ENCODE results near the gene OTUB1. TPM values are rescaled to one million over a fixed set of nuclear protein-coding genes. Genes with fewer than 3 reads are reported as not detected.

Gene OTUB1
- total and polyA plus RNA-seq, 7 experiments from 2014 or later: 59.4 to 125 (median 75.0) TPM

DNA sequence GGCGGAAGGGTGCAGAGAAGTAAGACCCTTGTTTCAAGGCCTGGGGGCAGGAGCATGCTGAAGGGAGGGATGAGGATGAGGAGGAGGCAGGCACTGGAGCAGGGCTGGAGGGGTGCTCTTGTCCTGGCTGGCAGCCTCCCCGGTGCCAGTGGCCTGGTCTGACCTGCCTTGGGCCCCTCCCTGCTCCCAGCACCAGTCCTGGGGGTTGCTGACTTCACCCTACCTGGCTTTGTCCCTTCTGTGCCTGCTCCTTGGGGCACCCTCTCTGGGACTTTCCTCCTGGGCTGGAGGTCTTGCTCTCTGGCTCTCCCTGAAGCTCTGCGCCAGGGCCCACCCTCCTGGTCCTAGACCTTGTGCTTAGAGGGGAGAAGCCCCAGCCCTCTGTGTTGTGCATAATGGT lies 44.8 kb downstream of the OTUB1 start:
- DNase-seq (no peak), ATAC-seq (no peak)
- Mint-ChIP-seq H3K9me3 (peaks cover 0 to 1% (median 0%) of the 10 kb centered on the region in 11 donors), H3K4me1 (peaks cover 3 to 13% (median 11%) of the 10 kb centered on the region in 7 donors), H3K27ac (no peak overlapping the region), H3K4me3 (no peak overlapping the region), H3K36me3 (peaks cover 0 to 3% (median 0%) of the 10 kb centered on the region in 5 donors), H3K27me3 (peaks cover 24 to 38% (median 27%) of the 10 kb centered on the region in 5 donors)
- no peak overlapping the region for H3K4me3 ChIP-seq (ENCODE audit: low read length)
- no peaks in the 10 kb centered on the region for H3K9me3 ChIP-seq (ENCODE audit: control insufficient read depth in 2 of 3, low read length in 3 of 3)
- no peak overlapping the region for H3K27ac ChIP-seq (ENCODE audit: low read depth, low read length)
- no peaks in the 10 kb centered on the region for H3K36me3 ChIP-seq (ENCODE audit: control insufficient read depth in 2 of 3, insufficient read depth in 3 of 3, low read length in 3 of 3)
- ChIA-PET CTCF (interaction anchor here (0.6 to 0.7 kb wide), 2 partner anchors 92 to 1923 kb away, joined by 5 to 6 read pairs; no protein-coding TSS in a partner anchor), POLR2A (no interaction called here)
- intact Hi-C loops (cut with micrococcal nuclease): no loop called here
- H3K27me3 ChIP-seq (ENCODE audit: control insufficient read depth in 2 of 2, insufficient read depth in 2 of 2, low read length in 2 of 2): no peaks in the 10 kb centered on the region
- H3K4me1 ChIP-seq (ENCODE audit: control insufficient read depth in 2 of 2, insufficient read depth in 2 of 2, low read length in 2 of 2): no peaks in the 10 kb centered on the region

DNA sequence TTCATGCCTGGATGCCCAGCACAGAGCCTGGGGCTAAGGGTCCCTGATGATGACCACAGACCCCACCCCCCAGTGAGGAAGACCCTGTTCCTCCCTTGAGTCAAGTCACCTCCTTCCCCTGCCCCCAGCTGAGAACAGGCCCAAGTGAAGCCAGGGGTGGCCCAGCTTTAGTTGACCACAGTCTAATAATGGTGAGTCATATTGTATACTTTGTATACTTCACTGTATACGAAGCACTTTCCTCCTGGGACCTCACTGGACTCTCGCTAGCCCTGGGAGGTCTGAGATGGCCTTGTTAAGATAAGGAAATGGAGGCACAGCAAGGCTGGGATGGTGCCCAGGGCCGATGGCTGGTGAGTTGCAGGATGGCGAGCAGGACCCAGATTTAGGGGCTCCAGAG lies 45.8 kb downstream of the OTUB1 start:
- H3K4me3 Mint-ChIP-seq: no peak overlapping the region
- H3K27me3 Mint-ChIP-seq: peaks cover 24 to 31% (median 25%) of the 10 kb centered on the region in 5 donors
- ChIA-PET POLR2A (no interaction called here), CTCF (interaction anchor here (0.6 kb wide), 1 partner anchor 131 kb away, joined by 4 read pairs; no protein-coding TSS in a partner anchor)
- H3K9me3 Mint-ChIP-seq: peaks cover 0 to 1% (median 0%) of the 10 kb centered on the region in 11 donors
- H3K27ac Mint-ChIP-seq: no peak overlapping the region
- Histone ChIP-seq H3K4me3 (ENCODE audit: low read length) (no peak overlapping the region), H3K4me1 (ENCODE audit: control insufficient read depth in 2 of 2, insufficient read depth in 2 of 2, low read length in 2 of 2) (no peaks in the 10 kb centered on the region), H3K27me3 (ENCODE audit: control insufficient read depth in 2 of 2, insufficient read depth in 2 of 2, low read length in 2 of 2) (no peaks in the 10 kb centered on the region), H3K9me3 (ENCODE audit: control insufficient read depth in 2 of 3, low read length in 3 of 3) (no peaks in the 10 kb centered on the region), H3K27ac (ENCODE audit: low read depth, low read length) (no peak overlapping the region), H3K36me3 (ENCODE audit: control insufficient read depth in 2 of 3, insufficient read depth in 3 of 3, low read length in 3 of 3) (no peaks in the 10 kb centered on the region)
- H3K36me3 Mint-ChIP-seq: peaks cover 0 to 3% (median 0%) of the 10 kb centered on the region in 5 donors
- H3K4me1 Mint-ChIP-seq: peaks cover 3 to 13% (median 11%) of the 10 kb centered on the region in 7 donors
- intact Hi-C loops (cut with micrococcal nuclease): no loop called here
- ATAC-seq: no peak
- DNase-seq: no peak

- Mint-ChIP-seq H3K27ac (no peak overlapping the region), H3K9me3 (peaks cover 0 to 1% (median 0%) of the 10 kb centered on the region in 11 donors), H3K4me1 (peaks cover 3 to 13% (median 11%) of the 10 kb centered on the region in 7 donors), H3K36me3 (peaks cover 0 to 3% (median 0%) of the 10 kb centered on the region in 5 donors), H3K27me3 (peaks cover 23 to 40% (median 35%) of the 10 kb centered on the region in 5 donors), H3K4me3 (peak overlapping the region in 5 of 10 donors; percentile 29 to 85 (median 39))
- no peaks in the 10 kb centered on the region for H3K9me3 ChIP-seq (ENCODE audit: control insufficient read depth in 2 of 3, low read length in 3 of 3)
- intact Hi-C loops (cut with micrococcal nuclease): no loop called here
- no peaks in the 10 kb centered on the region for H3K27me3 ChIP-seq (ENCODE audit: control insufficient read depth in 2 of 2, insufficient read depth in 2 of 2, low read length in 2 of 2)
- no peaks in the 10 kb centered on the region for H3K4me1 ChIP-seq (ENCODE audit: control insufficient read depth in 2 of 2, insufficient read depth in 2 of 2, low read length in 2 of 2)
- no peak overlapping the region for H3K27ac ChIP-seq (ENCODE audit: low read depth, low read length)
- DNase-seq (no peak), ATAC-seq (no peak)
- no peak overlapping the region for H3K4me3 ChIP-seq (ENCODE audit: low read length)
- no peaks in the 10 kb centered on the region for H3K36me3 ChIP-seq (ENCODE audit: control insufficient read depth in 2 of 3, insufficient read depth in 3 of 3, low read length in 3 of 3)
- ChIA-PET CTCF (interaction anchor here (1.3 kb wide), 1 partner anchor 9 kb away, joined by 3 read pairs; no protein-coding TSS in a partner anchor), POLR2A (no interaction called here)
These were observed 48.2 kb downstream of the OTUB1 start for GRCh38 chr11:64034411-64034811.

- Mint-ChIP-seq H3K4me3 (peak overlapping the region; percentile 33 to 85 (median 66)), H3K4me1 (peaks cover 3 to 13% (median 9%) of the 10 kb centered on the region in 7 donors), H3K9me3 (peaks cover 0 to 1% (median 0%) of the 10 kb centered on the region in 11 donors), H3K27me3 (peaks cover 22 to 40% (median 35%) of the 10 kb centered on the region in 5 donors), H3K27ac (peak overlapping the region in 1 of 9 donors; percentile 23), H3K36me3 (peaks cover 0 to 6% (median 0%) of the 10 kb centered on the region in 5 donors)
- no peaks in the 10 kb centered on the region for H3K4me1 ChIP-seq (ENCODE audit: control insufficient read depth in 2 of 2, insufficient read depth in 2 of 2, low read length in 2 of 2)
- H3K9me3 ChIP-seq (ENCODE audit: control insufficient read depth in 2 of 3, low read length in 3 of 3): no peaks in the 10 kb centered on the region
- ChIA-PET CTCF (no interaction called here), POLR2A (no interaction called here)
- H3K4me3 ChIP-seq (ENCODE audit: low read length): no peak overlapping the region
- intact Hi-C loops (cut with micrococcal nuclease): no loop called here
- no peaks in the 10 kb centered on the region for H3K27me3 ChIP-seq (ENCODE audit: control insufficient read depth in 2 of 2, insufficient read depth in 2 of 2, low read length in 2 of 2)
- no peak overlapping the region for H3K27ac ChIP-seq (ENCODE audit: low read depth, low read length)
- DNase-seq (no peak), ATAC-seq (no peak)
- H3K36me3 ChIP-seq (ENCODE audit: control insufficient read depth in 2 of 3, insufficient read depth in 3 of 3, low read length in 3 of 3): no peaks in the 10 kb centered on the region
These were observed 48.9 kb downstream of the OTUB1 start for GRCh38 chr11:64035081-64035524.

GRCh38 chr11:64035576-64035975 lies 49.3 kb downstream of the OTUB1 start, which contains the start of gene FLRT1:
Gene FLRT1, plus strand, starts transcription at chr11:64035931. Its CDS starts 80,337 bp downstream, at chr11:64116268.
- Histone ChIP-seq H3K4me1 (ENCODE audit: control insufficient read depth in 2 of 2, insufficient read depth in 2 of 2, low read length in 2 of 2) (no peaks in the 10 kb centered on the region), H3K4me3 (ENCODE audit: low read length) (no peak within 1 kb of the TSS), H3K9me3 (ENCODE audit: control insufficient read depth in 2 of 3, low read length in 3 of 3) (no peaks in the 10 kb centered on the region), H3K27me3 (ENCODE audit: control insufficient read depth in 2 of 2, insufficient read depth in 2 of 2, low read length in 2 of 2) (no peaks in the 10 kb centered on the region), H3K27ac (ENCODE audit: low read depth, low read length) (no peak within 1 kb of the TSS), H3K36me3 (ENCODE audit: control insufficient read depth in 2 of 3, insufficient read depth in 3 of 3, low read length in 3 of 3) (no peaks in the 10 kb centered on the region)
- DNase-seq (no peak), ATAC-seq (no peak)
- CTCF ChIA-PET: no interaction called here
- peaks cover 0 to 1% (median 0%) of the 10 kb centered on the region in 11 donors for H3K9me3 Mint-ChIP-seq
- H3K27me3 Mint-ChIP-seq: peaks cover 17 to 40% (median 39%) of the 10 kb centered on the region in 5 donors
- H3K36me3 Mint-ChIP-seq: peaks cover 0 to 6% (median 0%) of the 10 kb centered on the region in 5 donors
- H3K27ac Mint-ChIP-seq: peak within 1 kb of the TSS in 1 of 9 donors; percentile 23
- H3K4me3 Mint-ChIP-seq: peak within 1 kb of the TSS; percentile 33 to 85 (median 66)
- H3K4me1 Mint-ChIP-seq: peaks cover 3 to 13% (median 9%) of the 10 kb centered on the region in 7 donors
- intact Hi-C loops (cut with micrococcal nuclease): no loop called here
- POLR2A ChIA-PET: no interaction called here

- H3K27me3 Mint-ChIP-seq: peaks cover 16 to 43% (median 39%) of the 10 kb centered on the region in 5 donors
- no peak overlapping the region for H3K4me3 ChIP-seq (ENCODE audit: low read length)
- H3K9me3 ChIP-seq (ENCODE audit: control insufficient read depth in 2 of 3, low read length in 3 of 3): no peaks in the 10 kb centered on the region
- H3K27me3 ChIP-seq (ENCODE audit: control insufficient read depth in 2 of 2, insufficient read depth in 2 of 2, low read length in 2 of 2): no peaks in the 10 kb centered on the region
- peak overlapping the region in 1 of 10 donors; percentile 39 for H3K4me3 Mint-ChIP-seq
- DNase-seq: no peak
- H3K4me1 Mint-ChIP-seq: peaks cover 3 to 13% (median 9%) of the 10 kb centered on the region in 7 donors
- H3K9me3 Mint-ChIP-seq: peaks cover 0 to 1% (median 0%) of the 10 kb centered on the region in 11 donors
- ATAC-seq: peak; percentile 27
- peaks cover 0 to 6% (median 0%) of the 10 kb centered on the region in 5 donors for H3K36me3 Mint-ChIP-seq
- no peak overlapping the region for H3K27ac ChIP-seq (ENCODE audit: low read depth, low read length)
- H3K27ac Mint-ChIP-seq: no peak overlapping the region
- CTCF ChIA-PET: no interaction called here
- intact Hi-C loops (cut with micrococcal nuclease): no loop called here
- no peaks in the 10 kb centered on the region for H3K36me3 ChIP-seq (ENCODE audit: control insufficient read depth in 2 of 3, insufficient read depth in 3 of 3, low read length in 3 of 3)
- no peaks in the 10 kb centered on the region for H3K4me1 ChIP-seq (ENCODE audit: control insufficient read depth in 2 of 2, insufficient read depth in 2 of 2, low read length in 2 of 2)
- POLR2A ChIA-PET: no interaction called here
These were observed 50.1 kb downstream of the OTUB1 start for GRCh38 chr11:64036087-64037026.
